Activated CD8-positive, alpha-beta memory T cell treated with anti-CD3 and anti-CD28 coated beads, Interleukin-2, amount 10 ng/mL, durations not matched to agents 7 days and 5 days (primary cell): ENCODE data around the gene RAMP2. TPM values are rescaled to one million over a fixed set of nuclear protein-coding genes. Genes with fewer than 3 reads are reported as not detected.

ENCODE experiments used
- ATAC-seq: fragments of 150-1000 bp; cut with Tn5 transposase; one replicate; pipeline ENCODE4 v1.10.0; 2021; ENCODE audit warnings: moderate library complexity
- CTCF ChIA-PET: fragments of 350-600 bp; sonication (Branson Sonifier 250); formaldehyde crosslinking; loops from one replicate; lab custom pipeline; 2021; ENCODE audit warnings: antibody characterized with exemption; lab: Charles Lee
- DNase-seq: peaks from one replicate; pipeline ENCODE4 v3.0.0-alpha.2; 2020
- H3K27ac Mint-ChIP-seq: one replicate; pipeline ENCODE4 v1.8.0; 2021; ENCODE audit warnings: mild to moderate bottlenecking, mixed read lengths
- H3K27me3 Mint-ChIP-seq: one replicate; pipeline ENCODE4 v1.8.0; 2021; ENCODE audit warnings: mixed read lengths
- H3K36me3 Mint-ChIP-seq: one replicate; pipeline ENCODE4 v1.8.0; 2021; ENCODE audit warnings: mild to moderate bottlenecking, mixed read lengths
- H3K4me1 Mint-ChIP-seq: one replicate; pipeline ENCODE4 v1.8.0; 2021; ENCODE audit warnings: mixed read lengths
- H3K4me3 Mint-ChIP-seq: one replicate; pipeline ENCODE4 v1.8.0; 2021; ENCODE audit warnings: mild to moderate bottlenecking, moderate library complexity, mixed read lengths
- H3K9me3 Mint-ChIP-seq: one replicate; pipeline ENCODE4 v1.8.0; 2022; ENCODE audit warnings: low read depth, mixed read lengths
- total RNA-seq, 2 experiments: library from RNA; stranded (reverse); gene quantifications; one replicate each; pipeline ENCODE4 v1.2.3, GENCODE V29; 2021

The RAMP2 gene
- total RNA-seq, 2 experiments from 2014 or later, result not detected

DNA sequence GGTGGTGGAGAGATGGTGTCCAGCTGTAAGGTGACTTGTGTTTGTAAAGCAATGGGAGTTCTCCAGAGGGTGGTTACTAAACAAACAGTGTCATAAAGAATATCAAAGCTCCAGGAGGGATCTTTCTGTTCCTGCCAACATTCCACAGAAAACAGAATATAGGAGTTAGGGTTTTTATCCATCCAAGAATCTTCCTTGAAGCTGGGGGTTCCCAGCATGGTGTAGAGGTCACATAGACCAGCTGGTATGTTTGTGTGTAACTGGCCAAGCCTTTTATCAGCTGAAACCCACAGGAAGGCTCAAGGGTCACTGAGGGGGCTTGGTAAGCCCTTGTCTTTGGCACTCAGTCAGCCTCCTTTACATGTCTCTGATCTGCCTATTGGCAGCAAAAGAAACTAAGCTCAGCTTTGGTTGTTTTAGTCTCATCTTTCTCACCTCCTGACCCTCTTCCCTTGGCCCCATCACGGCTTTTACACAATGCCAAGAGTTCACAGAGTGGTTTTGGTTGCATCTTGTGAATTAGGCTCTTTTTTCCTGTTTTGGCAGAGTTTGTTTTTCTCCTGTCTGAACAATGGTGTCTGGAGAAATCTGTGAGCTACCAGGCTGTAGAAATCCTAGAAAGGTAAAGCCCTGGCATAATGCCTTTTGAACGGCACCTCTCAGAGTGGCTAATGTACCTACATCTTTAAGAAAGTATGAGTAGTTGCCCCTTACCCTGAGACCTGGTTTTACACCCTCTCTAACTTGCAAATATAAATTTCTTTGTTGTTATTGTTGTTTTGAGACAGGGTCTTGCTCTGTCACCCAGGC is 42.3 kb downstream of the RAMP2 start:
- ATAC-seq (no peak), DNase-seq (no peak)
- Mint-ChIP-seq H3K27ac (no peak overlapping the region), H3K4me1 (peaks cover 7% of the 10 kb centered on the region), H3K9me3 (no peaks in the 10 kb centered on the region), H3K36me3 (peaks cover 6% of the 10 kb centered on the region), H3K27me3 (peaks cover 7% of the 10 kb centered on the region), H3K4me3 (no peak overlapping the region)
- CTCF ChIA-PET, result interaction anchor here (1.1 to 2.3 kb wide), 4 partner anchors 17 to 310 kb away, joined by 3 to 7 read pairs (median 6); partner anchors contain the start of gene BECN1

DNA sequence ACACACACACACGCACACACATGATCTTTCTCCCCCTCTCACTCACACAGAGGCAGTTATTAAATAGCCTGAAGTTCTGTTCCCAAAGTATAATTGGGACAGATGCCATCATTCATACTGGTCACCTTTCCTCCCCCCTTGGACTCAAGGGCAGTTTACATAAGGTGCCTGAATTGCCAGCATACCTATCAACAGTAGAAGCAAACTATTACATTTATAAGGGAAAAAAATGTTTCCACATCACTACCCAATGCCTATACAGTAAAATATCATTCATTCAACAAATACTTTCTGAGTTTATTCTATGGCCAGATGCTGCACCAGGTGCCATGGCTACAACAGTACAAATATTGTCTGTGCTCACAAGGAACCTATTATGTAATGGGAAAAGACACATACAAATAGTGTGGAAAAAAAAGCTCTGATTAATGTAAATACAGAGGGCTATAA is 43.9 kb downstream of the RAMP2 start:
- Mint-ChIP-seq H3K27ac (no peak overlapping the region), H3K9me3 (no peaks in the 10 kb centered on the region), H3K4me3 (no peak overlapping the region), H3K27me3 (peaks cover 5% of the 10 kb centered on the region), H3K36me3 (peaks cover 10% of the 10 kb centered on the region), H3K4me1 (no peaks in the 10 kb centered on the region)
- DNase-seq (no peak), ATAC-seq (no peak)
- CTCF ChIA-PET, result interaction anchor here (1.3 kb wide), 2 partner anchors 13 to 15 kb away, joined by 3 read pairs; no protein-coding TSS in a partner anchor

DNA sequence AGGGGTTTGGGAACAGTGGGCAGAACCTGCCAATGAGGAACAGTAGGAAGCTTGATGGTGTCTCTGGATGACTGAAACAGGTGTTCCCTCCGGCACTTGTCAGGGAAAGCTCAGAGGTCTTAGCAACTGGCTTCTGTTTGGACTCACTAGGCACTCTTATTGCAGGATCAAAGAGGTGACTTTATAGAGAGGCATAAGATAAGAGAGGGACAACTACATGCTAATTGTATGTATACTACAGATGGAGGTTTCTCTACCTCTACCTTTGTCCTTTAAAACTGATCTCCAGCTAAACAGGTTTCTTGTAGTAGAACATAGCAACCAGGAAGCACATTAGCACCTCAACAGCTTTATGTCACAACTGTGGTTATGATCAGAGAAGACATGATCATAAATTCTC is 45.2 kb downstream of the RAMP2 start:
- H3K9me3 Mint-ChIP-seq, result no peaks in the 10 kb centered on the region
- no peak overlapping the region for H3K4me3 Mint-ChIP-seq
- no peak overlapping the region for H3K27ac Mint-ChIP-seq
- H3K4me1 Mint-ChIP-seq, result no peaks in the 10 kb centered on the region
- H3K27me3 Mint-ChIP-seq, result peaks cover 5% of the 10 kb centered on the region
- CTCF ChIA-PET, result interaction anchor here (1.3 kb wide), 1 partner anchor 14 kb away, joined by 3 read pairs; no protein-coding TSS in a partner anchor
- no peak for DNase-seq
- ATAC-seq, result no peak
- H3K36me3 Mint-ChIP-seq, result peaks cover 18% of the 10 kb centered on the region

DNA sequence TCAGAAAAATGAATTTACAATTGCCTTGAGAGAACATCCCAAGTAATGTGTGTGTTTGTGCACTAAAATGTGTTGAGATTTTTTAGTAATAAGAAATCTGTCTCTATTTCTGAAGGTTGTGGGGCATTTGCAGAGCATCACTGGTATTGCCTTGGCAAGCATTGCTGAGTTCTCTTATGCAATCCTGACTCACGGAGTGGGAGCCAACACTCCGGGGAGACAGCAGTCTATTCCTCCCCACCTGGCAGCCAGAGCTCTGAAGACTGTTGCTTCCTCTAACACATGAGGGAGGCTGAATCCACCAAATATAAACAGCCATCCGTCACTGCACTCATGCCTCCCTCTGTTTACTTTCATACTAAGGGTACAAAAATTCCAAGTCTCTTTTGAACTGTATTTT is 48.2 kb downstream of the RAMP2 start:
- Mint-ChIP-seq H3K36me3 (peaks cover 32% of the 10 kb centered on the region), H3K9me3 (no peaks in the 10 kb centered on the region), H3K27me3 (no peaks in the 10 kb centered on the region), H3K4me3 (no peak overlapping the region), H3K27ac (no peak overlapping the region), H3K4me1 (no peaks in the 10 kb centered on the region)
- CTCF ChIA-PET, result interaction anchor here (0.8 to 1.9 kb wide), 3 partner anchors 14 to 34 kb away, joined by 3 to 6 read pairs (median 3); partner anchors contain the start of gene BECN1
- no peak for DNase-seq
- ATAC-seq, result no peak

Other genes with a start within 250 kb of the RAMP2 start
- 10 to 100 TPM; 18.2 to 19.4 TPM for gene NAGLU, start 225.0 kb upstream of the RAMP2 start, total RNA-seq
- gene HSD17B1, start 208.3 kb upstream of the RAMP2 start, total RNA-seq, result 1 to 10 TPM in 1 of 2 experiments, under 1 TPM in 1; 0.70 to 1.1 TPM
- gene COASY, start 199.1 kb upstream of the RAMP2 start, total RNA-seq, result 100 to 1,000 TPM in 1 of 2 experiments, 10 to 100 TPM in 1; 95.9 to 108 TPM
- gene MLX, start 194.1 kb upstream of the RAMP2 start, total RNA-seq, result 10 to 100 TPM; 54.8 to 60.4 TPM
- gene PSMC3IP, start 183.5 kb upstream of the RAMP2 start, total RNA-seq, result 10 to 100 TPM; 24.4 to 25.5 TPM
- 10 to 100 TPM; 46.7 to 54.2 TPM for gene RETREG3, start 151.9 kb upstream of the RAMP2 start, total RNA-seq
- 100 to 1,000 TPM in 1 of 2 experiments, 10 to 100 TPM in 1; 92.3 to 103 TPM for gene TUBG1, start 151.5 kb upstream of the RAMP2 start, total RNA-seq
- 10 to 100 TPM; 13.5 to 14.6 TPM for gene TUBG2, start 101.9 kb upstream of the RAMP2 start, total RNA-seq
- gene PLEKHH3, start 84.2 kb upstream of the RAMP2 start, total RNA-seq, result 1 to 10 TPM; 1.3 to 1.4 TPM
- under 1 TPM in 1 of 2 experiments, not detected in 1; 0.45 TPM for gene CCR10, start 79.4 kb upstream of the RAMP2 start, total RNA-seq
- 1 to 10 TPM in 1 of 2 experiments, under 1 TPM in 1; 0.61 to 1.9 TPM for gene CNTNAP1, start 78.7 kb upstream of the RAMP2 start, total RNA-seq
- 10 to 100 TPM; 39.9 to 46.5 TPM for gene EZH1, start 16.2 kb upstream of the RAMP2 start, total RNA-seq
- 10 to 100 TPM; 62.8 to 77.8 TPM for gene VPS25, start 12.2 kb downstream of the RAMP2 start, total RNA-seq
- gene WNK4, start 19.4 kb downstream of the RAMP2 start, total RNA-seq, result under 1 TPM; 0.20 to 0.59 TPM
- 10 to 100 TPM; 43.7 to 48.2 TPM for gene COA3, start 37.5 kb downstream of the RAMP2 start, total RNA-seq
- not detected for gene CNTD1, start 37.6 kb downstream of the RAMP2 start, total RNA-seq
- 10 to 100 TPM; 94.7 to 99.8 TPM for gene BECN1, start 63.1 kb downstream of the RAMP2 start, total RNA-seq
- gene PSME3, start 72.2 kb downstream of the RAMP2 start, total RNA-seq, result 100 to 1,000 TPM; 123 to 166 TPM
- 1 to 10 TPM; 1.8 to 2.4 TPM for gene AOC2, start 83.4 kb downstream of the RAMP2 start, total RNA-seq
- 1 to 10 TPM; 1.1 to 1.5 TPM for gene AOC3, start 90.0 kb downstream of the RAMP2 start, total RNA-seq
- gene G6PC1, start 139.6 kb downstream of the RAMP2 start, total RNA-seq, result not detected
- 10 to 100 TPM; 34.1 to 41.9 TPM for gene AARSD1, start 203.2 kb downstream of the RAMP2 start, total RNA-seq
- gene PTGES3L, start 218.9 kb downstream of the RAMP2 start, total RNA-seq, result under 1 TPM in 1 of 2 experiments, not detected in 1; 0.30 TPM
- gene RUNDC1, start 219.3 kb downstream of the RAMP2 start, total RNA-seq, result 10 to 100 TPM; 16.9 to 17.4 TPM
- gene RPL27, start 237.2 kb downstream of the RAMP2 start, total RNA-seq, result 100 to 1,000 TPM; 889 to 934 TPM
- gene IFI35, start 245.6 kb downstream of the RAMP2 start, total RNA-seq, result 100 to 1,000 TPM; 125 to 175 TPM